Measurements from ENCODE around the gene TCF7L2.

DNA sequence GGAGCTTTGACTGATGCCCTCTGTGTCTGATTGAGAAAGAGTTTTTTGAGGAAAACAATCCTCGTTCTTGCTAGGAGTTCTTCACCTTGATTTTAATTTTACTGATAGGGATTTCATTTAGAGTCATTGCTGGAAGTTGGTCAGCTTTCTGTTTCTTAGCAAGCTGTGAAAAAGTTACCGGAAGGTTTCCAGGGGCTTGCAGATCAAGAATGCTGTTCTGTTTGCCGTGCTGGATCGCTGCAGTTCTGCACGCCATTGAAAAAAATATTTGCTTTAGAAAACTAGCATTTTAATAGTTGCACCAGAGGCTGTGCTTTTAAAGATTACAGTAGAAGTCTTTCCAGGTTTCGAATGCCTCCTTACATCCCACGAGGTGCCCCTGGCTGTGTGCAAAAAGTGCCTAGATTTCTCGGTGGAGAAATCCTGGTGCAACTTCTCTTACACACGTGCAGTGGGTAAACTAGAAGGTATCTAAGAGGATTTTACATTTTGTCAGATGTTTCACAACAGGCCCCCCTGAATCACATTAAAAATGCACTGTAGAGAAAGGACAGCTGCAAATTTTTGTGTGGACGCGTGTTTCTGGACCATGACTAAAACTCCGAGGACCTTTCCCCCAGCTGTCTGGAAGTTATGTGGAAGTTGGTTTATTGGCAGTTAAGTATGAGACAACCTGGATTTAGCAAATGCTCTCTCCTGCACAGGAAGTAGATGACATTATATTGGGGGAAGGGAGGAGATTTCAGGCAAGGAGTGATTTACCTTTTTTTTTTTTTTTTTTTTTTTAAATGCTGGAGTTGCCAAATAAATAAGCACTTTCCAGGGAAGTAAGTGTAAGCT lies 5.8 kb downstream of the TCF7L2 start:
- TF ChIP-seq POLR2A (IDR thresholded peaks at IDR 0.05; ENCODE audit: low read depth, low read length) = no peak
- TF ChIP-seq POLR2AphosphoS5 (IDR thresholded peaks at IDR 0.05; ENCODE audit: low read depth, low read length) = no peak

Measured in GM12892 (cell line).